Measurements from ENCODE around the gene DDX31.

Gene DDX31

DNA sequence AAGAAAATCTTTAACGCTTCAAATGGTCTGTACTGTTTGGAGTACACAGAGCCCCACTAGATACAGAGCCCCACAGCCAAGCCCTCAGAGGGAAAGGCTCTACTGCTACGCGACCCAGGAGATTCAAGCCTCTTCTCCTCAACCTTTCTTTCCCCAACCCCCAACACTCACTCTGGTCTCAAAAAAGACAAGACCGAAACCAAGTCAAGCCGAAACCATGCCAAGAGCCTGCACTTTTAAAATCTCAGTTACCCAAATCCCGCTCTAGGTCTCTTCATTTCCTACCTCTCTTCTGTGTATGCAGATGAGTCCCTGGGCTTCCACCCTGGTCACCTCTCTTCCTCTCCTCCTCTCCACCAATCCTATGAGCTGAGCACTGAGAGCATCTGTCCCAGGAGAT lies 55.5 kb downstream of the DDX31 start:
- Histone ChIP-seq H3K9me3 (ENCODE audit: control insufficient read depth, low read length) (no peaks in the 10 kb centered on the region), H3K4me3 (ENCODE audit: low read depth, low read length) (no peak overlapping the region), H3K9ac (no peak overlapping the region), H3K27me3 (ENCODE audit: control insufficient read depth, insufficient read depth, low read length) (no peaks in the 10 kb centered on the region), H2AFZ (no peak overlapping the region), H3K79me2 (no peaks in the 10 kb centered on the region), H3K36me3 (ENCODE audit: control insufficient read depth, insufficient read depth, low read length) (no peaks in the 10 kb centered on the region), H3K27ac (no peak overlapping the region), H3K4me2 (ENCODE audit: low read length) (no peak overlapping the region), H3K4me1 (no peaks in the 10 kb centered on the region)
- TF ChIP-seq, protein P1, sequence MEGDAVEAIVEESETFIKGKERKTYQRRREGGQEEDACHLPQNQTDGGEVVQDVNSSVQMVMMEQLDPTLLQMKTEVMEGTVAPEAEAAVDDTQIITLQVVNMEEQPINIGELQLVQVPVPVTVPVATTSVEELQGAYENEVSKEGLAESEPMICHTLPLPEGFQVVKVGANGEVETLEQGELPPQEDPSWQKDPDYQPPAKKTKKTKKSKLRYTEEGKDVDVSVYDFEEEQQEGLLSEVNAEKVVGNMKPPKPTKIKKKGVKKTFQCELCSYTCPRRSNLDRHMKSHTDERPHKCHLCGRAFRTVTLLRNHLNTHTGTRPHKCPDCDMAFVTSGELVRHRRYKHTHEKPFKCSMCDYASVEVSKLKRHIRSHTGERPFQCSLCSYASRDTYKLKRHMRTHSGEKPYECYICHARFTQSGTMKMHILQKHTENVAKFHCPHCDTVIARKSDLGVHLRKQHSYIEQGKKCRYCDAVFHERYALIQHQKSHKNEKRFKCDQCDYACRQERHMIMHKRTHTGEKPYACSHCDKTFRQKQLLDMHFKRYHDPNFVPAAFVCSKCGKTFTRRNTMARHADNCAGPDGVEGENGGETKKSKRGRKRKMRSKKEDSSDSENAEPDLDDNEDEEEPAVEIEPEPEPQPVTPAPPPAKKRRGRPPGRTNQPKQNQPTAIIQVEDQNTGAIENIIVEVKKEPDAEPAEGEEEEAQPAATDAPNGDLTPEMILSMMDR (IDR thresholded peaks at IDR 0.05): no peak

DNA sequence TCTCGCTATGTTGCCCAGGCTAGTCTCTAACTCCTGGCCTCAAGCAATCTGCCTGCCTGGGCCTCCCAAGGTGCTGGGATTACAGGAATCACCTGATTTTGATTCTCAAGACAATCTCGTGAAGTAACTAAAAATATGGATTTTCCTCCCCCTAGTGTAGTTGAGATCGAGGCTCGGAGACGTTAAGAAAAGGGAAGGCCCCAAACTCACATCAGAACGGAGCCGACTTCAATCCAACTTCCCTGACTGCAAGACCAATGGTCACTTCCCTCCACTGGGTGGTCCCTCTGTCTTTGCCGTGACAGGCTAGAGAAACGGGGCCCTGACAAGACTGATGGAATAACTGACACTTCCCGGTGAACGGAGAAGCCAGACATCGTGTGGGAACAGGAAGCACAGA lies 59.1 kb downstream of the DDX31 start:
- H3K4me1 ChIP-seq: no peaks in the 10 kb centered on the region
- no peak overlapping the region for H3K4me2 ChIP-seq (ENCODE audit: low read length)
- H2AFZ ChIP-seq: no peak overlapping the region
- TF ChIP-seq, protein P1 (IDR thresholded peaks at IDR 0.05): no peak
- no peaks in the 10 kb centered on the region for H3K9me3 ChIP-seq (ENCODE audit: control insufficient read depth, low read length)
- no peak overlapping the region for H3K9ac ChIP-seq
- no peaks in the 10 kb centered on the region for H3K27me3 ChIP-seq (ENCODE audit: control insufficient read depth, insufficient read depth, low read length)
- H3K79me2 ChIP-seq: no peaks in the 10 kb centered on the region
- no peak overlapping the region for H3K27ac ChIP-seq
- no peak overlapping the region for H3K4me3 ChIP-seq (ENCODE audit: low read depth, low read length)
- H3K36me3 ChIP-seq (ENCODE audit: control insufficient read depth, insufficient read depth, low read length): no peaks in the 10 kb centered on the region

DNA sequence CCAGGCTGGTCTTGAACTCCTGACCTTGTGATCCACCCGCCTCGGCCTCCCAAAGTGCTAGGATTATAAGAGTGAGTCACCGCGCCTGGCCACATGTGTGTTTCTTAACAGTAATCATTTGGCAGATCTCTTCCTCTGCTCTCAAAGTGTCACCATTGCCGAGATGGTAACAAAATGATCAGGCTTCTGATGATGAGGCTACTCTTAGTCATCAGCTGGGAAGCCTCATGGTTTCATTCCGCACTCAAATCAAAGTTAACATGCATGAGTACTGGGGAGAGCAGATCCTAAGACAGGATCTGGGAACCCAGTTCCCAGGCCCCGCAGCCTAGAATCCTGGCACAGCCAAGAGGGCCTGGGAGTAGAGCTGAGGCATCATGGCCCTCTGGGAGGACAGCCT lies 60.0 kb downstream of the DDX31 start:
- Histone ChIP-seq H3K9me3 (ENCODE audit: control insufficient read depth, low read length) (no peaks in the 10 kb centered on the region), H3K79me2 (no peaks in the 10 kb centered on the region), H2AFZ (no peak overlapping the region), H3K9ac (no peak overlapping the region), H3K36me3 (ENCODE audit: control insufficient read depth, insufficient read depth, low read length) (no peaks in the 10 kb centered on the region), H3K27me3 (ENCODE audit: control insufficient read depth, insufficient read depth, low read length) (no peaks in the 10 kb centered on the region), H3K4me2 (ENCODE audit: low read length) (no peak overlapping the region), H3K4me1 (no peaks in the 10 kb centered on the region), H3K4me3 (ENCODE audit: low read depth, low read length) (no peak overlapping the region), H3K27ac (no peak overlapping the region)
- TF ChIP-seq, protein P1 (IDR thresholded peaks at IDR 0.05): no peak

DNA sequence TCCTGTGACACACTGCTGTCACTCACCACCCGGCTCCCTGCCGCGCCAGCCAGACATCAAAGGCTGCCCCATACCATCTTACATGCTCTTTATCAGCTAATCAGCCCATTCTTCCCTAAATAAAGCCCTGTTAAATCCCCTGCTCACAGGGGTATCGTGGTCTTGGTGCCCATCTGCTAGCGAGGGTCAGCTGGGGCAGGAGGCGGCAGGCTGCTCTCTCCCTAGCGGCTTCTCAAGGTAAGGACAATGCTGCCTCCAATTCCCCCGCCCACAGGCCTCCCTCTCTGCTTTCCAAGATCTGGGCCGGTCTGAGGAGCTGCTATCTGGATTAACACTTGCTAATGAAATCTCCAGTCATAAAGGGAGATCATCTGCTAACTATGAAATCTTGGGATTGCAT lies 60.6 kb downstream of the DDX31 start:
- TF ChIP-seq, protein P1 (IDR thresholded peaks at IDR 0.05): no peak
- no peak overlapping the region for H3K27ac ChIP-seq
- no peak overlapping the region for H3K9ac ChIP-seq
- H2AFZ ChIP-seq: no peak overlapping the region
- H3K79me2 ChIP-seq: no peaks in the 10 kb centered on the region
- H3K27me3 ChIP-seq (ENCODE audit: control insufficient read depth, insufficient read depth, low read length): no peaks in the 10 kb centered on the region
- H3K4me1 ChIP-seq: no peaks in the 10 kb centered on the region
- H3K36me3 ChIP-seq (ENCODE audit: control insufficient read depth, insufficient read depth, low read length): no peaks in the 10 kb centered on the region
- H3K4me3 ChIP-seq (ENCODE audit: low read depth, low read length): no peak overlapping the region
- H3K4me2 ChIP-seq (ENCODE audit: low read length): no peak overlapping the region
- H3K9me3 ChIP-seq (ENCODE audit: control insufficient read depth, low read length): no peaks in the 10 kb centered on the region

DNA sequence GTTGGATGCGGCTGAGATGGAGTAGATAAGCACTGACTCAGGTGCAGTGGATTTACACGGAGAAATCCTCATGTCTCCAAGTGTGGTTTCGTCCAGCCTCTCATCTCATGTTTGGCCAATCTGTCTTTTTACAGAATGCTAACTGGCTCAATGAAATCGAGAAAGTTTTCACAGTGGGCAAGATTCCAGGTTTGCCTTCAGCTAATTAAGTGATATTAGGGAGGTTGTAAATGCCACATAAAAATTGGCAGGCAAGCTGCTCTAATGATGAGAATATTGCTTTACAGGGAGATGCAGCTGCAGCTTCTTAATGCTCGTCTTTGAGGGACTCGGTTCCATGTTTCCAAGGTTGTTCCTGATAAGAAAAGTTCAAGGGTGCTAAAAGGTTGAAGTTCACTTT lies 63.7 kb downstream of the DDX31 start:
- Histone ChIP-seq H3K9me3 (ENCODE audit: control insufficient read depth, low read length) (no peaks in the 10 kb centered on the region), H3K9ac (no peak overlapping the region), H3K4me2 (ENCODE audit: low read length) (no peak overlapping the region), H3K4me3 (ENCODE audit: low read depth, low read length) (no peak overlapping the region), H3K79me2 (no peaks in the 10 kb centered on the region), H3K27ac (no peak overlapping the region), H3K4me1 (no peaks in the 10 kb centered on the region), H3K36me3 (ENCODE audit: control insufficient read depth, insufficient read depth, low read length) (no peaks in the 10 kb centered on the region), H2AFZ (no peak overlapping the region), H3K27me3 (ENCODE audit: control insufficient read depth, insufficient read depth, low read length) (no peaks in the 10 kb centered on the region)
- TF ChIP-seq, protein P1 (IDR thresholded peaks at IDR 0.05): no peak
